GM18873 (cell line): Measurements from ENCODE around the gene MMP28.

Experiments
- ATAC-seq: cut with Tn5 transposase; IDR thresholded peaks from one replicate; pipeline ENCODE4 v1.9.1; 2021; ENCODE audit warnings: mild to moderate bottlenecking, moderate library complexity, moderate number of reproducible peaks; ENCODE audit not compliant: unreplicated experiment, low FRiP score

Gene MMP28

GRCh38 chr17:35728551-35728950 lies 66.9 kb downstream of the MMP28 start:
- no peak for ATAC-seq

DNA sequence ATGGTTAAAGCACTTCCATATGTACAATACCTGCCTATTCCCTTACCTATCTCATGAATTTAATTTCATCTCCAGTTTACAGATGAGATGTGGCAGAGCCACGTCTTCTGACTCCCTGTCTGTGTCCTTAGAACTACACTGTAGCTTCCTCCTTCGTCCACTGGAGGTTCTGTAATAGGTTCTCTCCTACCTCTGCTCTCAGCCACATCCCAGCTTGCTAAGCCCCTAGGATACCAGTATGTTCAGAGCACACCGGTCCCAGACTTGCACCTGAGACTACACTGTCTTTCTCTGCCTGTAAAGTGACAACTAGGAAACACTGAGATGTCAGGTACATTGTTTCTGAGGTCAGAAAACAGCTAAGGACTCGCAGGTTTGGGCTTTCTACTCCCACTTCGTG lies 67.8 kb downstream of the MMP28 start:
- no peak for ATAC-seq

- no peak for ATAC-seq
These were observed 68.4 kb downstream of the MMP28 start for GRCh38 chr17:35726953-35727460.

DNA sequence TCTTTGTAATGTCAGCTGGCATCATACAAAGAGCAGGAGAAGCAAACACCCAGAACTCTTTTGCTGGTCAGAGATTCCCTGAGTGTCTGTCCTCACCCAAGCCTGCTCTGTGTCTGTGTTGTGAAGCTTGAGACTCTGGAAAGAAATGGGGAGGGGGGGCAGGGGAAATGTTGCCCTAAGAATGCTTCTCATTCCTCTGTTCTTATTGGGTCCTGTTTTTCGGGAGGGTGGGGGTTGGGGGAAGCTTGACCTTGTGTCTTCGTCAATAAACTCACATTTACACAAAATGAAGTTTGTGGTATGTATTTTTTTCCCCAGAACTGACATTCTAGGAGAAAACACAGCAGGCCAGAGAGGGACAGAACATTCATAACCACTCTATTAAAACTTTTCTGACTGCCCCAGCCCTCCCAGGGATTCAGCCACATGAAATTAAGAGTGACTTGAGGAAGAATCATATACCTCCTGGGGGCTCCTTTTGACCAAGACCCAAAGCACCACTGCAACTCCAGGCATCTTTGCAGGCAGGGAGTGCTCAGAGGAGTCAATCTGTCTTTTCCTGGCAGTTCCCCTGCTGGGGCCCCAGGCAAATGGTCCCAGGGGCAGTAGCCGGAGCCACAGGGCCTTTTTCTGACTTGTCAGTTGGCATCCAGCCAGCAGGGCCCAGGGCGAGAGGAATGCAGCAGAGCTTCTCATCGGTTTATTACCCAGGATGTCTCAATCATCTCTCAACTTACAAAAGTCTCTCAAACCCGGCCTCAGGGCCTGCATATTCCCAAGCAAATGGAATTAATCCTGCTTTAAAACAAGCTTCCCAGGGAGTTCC lies 69.1 kb downstream of the MMP28 start:
- ATAC-seq = no peak

DNA sequence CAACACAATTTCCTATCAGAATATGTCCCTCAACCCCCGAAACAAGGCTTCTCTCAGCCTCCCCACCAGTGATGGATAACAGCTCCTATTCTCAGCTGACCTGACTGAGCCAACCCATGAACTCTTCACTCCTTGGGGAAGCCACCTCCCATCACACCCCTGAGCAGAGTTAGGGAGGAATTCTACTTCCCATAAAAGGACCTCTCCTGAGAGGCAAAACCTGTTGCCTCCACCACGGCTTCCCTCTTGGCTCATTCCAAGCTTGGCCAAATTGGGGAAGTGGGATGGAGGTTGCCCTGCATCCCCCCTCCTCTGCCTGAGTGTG lies 69.7 kb downstream of the MMP28 start:
- no peak for ATAC-seq

DNA sequence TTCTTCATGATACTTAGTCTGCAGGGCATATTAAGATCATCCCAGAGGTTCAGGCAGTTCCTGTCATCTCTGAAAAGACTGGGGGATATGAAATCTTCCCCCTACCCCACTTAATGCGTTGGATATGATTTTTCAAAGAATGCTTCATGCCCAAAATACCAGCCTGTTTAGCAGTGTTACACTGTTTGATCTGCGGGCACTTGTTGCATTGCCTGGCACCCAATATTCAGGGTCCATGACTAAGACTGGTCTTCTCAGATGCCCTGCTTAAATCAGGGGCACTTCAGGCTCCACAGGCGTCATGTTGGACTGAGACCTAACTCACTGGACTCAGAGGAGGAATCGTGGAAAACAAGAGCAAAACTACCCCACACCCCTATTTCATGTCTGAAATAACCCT lies 70.4 kb downstream of the MMP28 start:
- ATAC-seq = no peak

DNA sequence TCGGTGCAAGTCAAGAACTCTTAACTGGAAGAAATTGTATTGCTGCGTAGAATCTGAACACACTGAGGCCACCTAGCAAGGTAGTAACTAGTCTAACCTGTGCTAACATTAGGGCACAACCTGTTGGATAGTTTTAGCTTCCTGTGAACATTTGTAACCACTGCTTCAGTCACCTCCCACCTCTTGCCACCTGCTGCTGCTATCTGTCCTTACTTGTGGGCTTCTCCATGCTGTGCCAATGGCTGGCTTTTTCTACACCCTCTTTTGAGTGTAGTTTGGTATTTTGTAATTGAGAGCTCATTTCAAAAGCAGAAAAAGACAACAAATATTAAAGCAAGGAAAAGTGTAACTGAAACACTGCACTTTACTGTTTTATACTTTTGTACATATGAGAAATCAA lies 71.7 kb downstream of the MMP28 start:
- ATAC-seq = no peak

DNA sequence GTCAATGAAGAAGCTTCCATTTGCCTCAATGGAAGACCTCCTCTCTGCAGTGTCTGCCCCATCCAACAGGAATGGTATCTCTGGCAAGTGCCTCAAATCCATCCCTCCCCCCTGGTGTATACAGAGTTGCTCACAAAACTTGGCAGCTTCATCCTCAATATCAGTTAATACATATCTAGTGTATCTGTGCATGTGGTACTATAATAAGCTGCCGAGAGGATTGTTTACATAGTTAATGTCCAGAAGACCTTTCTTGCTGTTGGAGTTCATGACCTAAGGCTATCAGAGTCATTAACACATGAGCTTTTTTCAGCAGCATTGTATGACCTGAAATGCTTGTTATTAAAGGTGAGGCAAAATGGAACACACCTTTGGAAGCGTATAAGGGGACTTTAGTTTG lies 78.0 kb downstream of the MMP28 start:
- no peak for ATAC-seq

- ATAC-seq = no peak
These were observed 78.5 kb downstream of the MMP28 start for GRCh38 chr17:35716897-35717465.

DNA sequence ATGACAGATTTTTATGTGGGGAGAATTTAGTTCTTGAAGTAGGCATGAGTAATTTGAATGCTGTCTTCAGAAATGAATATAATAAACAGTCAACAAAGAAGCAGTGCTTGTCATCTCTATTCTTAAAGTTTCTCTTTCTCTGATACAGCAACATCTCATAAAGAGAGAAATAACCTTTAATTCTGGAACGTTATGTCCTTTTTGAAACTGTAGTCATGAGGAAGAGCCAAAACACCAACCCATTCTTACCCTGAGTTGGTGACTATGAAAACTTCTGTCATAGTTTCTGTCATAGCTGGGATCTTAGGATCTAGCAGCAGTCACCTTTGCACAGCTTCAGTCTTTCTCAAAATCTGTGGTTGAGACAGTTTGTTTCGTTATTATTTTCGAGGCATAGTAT lies 79.3 kb downstream of the MMP28 start:
- no peak for ATAC-seq
